T-cell (primary cell): ENCODE results near the gene KCNK15. TPM values are rescaled to one million over a fixed set of nuclear protein-coding genes. Genes with fewer than 3 reads are reported as not detected.

ENCODE experiments used
- ATAC-seq, 4 experiments: fragments of 200-7000 bp in 3 of 4; fragments of 150-1000 bp in 1 of 4; cut with Tn5 transposase; replicated peaks in 1 of 4; 1 replicate in 3 of 4; 2 replicates in 1 of 4; pipeline ENCODE4 v1.10.0; 2021; ENCODE audit warnings: moderate library complexity in 3 of 4, mild to moderate bottlenecking in 2 of 4, moderate number of reproducible peaks in 1 of 4
- CTCF ChIA-PET, 2 donors: fragments of 300-600 bp; sonication (Branson Sonifier 250); formaldehyde crosslinking; loops; one replicate each; lab custom pipeline; 2022; ENCODE audit warnings: antibody characterized with exemption in 2 of 2; lab: Charles Lee
- POLR2A ChIA-PET, 2 donors: fragments of 300-600 bp; sonication (Branson Sonifier 250); formaldehyde crosslinking; loops; one replicate each; lab custom pipeline; 2022; ENCODE audit warnings: antibody characterized with exemption in 2 of 2; lab: Charles Lee
- DNase-seq, 35 experiments: peaks; one replicate each; pipeline versions ENCODE4 v3.0.0 to v3.0.0-alpha.2; 2013 to 2023
- H3K27ac ChIP-seq: one replicate; pipeline ENCODE4 v1.5.1; 2013; ENCODE audit warnings: low read length
- H3K27me3 ChIP-seq, 2 experiments: replicated peaks in 1 of 2; 1 replicate in 1 of 2; 2 replicates in 1 of 2; pipeline versions ENCODE4 v1.6.1 to v1.7.0; 2013; ENCODE audit warnings: low read length in 1 of 2, mixed read lengths in 1 of 2; ENCODE audit not compliant: control insufficient read depth in 2 of 2, insufficient read depth in 2 of 2; ENCODE audit errors: extremely low read depth in 1 of 2
- H3K36me3 ChIP-seq, 2 donors: 1 replicate in 1 of 2; 2 replicates in 1 of 2; pipeline versions ENCODE4 v1.6.1 to v1.7.0; 2013; ENCODE audit warnings: low read length in 1 of 2; ENCODE audit not compliant: control insufficient read depth in 2 of 2, insufficient read depth in 1 of 2; ENCODE audit errors: extremely low read depth in 1 of 2
- H3K4me1 ChIP-seq, 2 experiments: 1 replicate in 1 of 2; 2 replicates in 1 of 2; pipeline versions ENCODE4 v1.6.1 to v1.7.0; 2013; ENCODE audit warnings: low read length in 2 of 2, mixed read lengths in 1 of 2; ENCODE audit not compliant: insufficient read depth in 2 of 2, control insufficient read depth in 1 of 2; ENCODE audit errors: extremely low read depth in 1 of 2
- H3K4me3 ChIP-seq, 2 donors: 1 replicate in 1 of 2; 2 replicates in 1 of 2; pipeline versions ENCODE4 v1.5.1 to v1.7.0; 2013; ENCODE audit warnings: mild to moderate bottlenecking in 2 of 2, low read length in 1 of 2, moderate library complexity in 1 of 2; ENCODE audit not compliant: control insufficient read depth in 1 of 2; ENCODE audit errors: extremely low read depth in 1 of 2
- H3K9me3 ChIP-seq: 2 replicates; pipeline ENCODE4 v1.7.0; 2013
- H3K27ac Mint-ChIP-seq, 2 donors: one replicate each; pipeline ENCODE4 v1.8.0; 2020 to 2021; ENCODE audit warnings: mild to moderate bottlenecking in 2 of 2, mixed read lengths in 2 of 2
- H3K27me3 Mint-ChIP-seq, 2 donors: one replicate each; pipeline ENCODE4 v1.8.0; 2021 to 2022; ENCODE audit warnings: mixed read lengths in 2 of 2
- H3K36me3 Mint-ChIP-seq: one replicate; pipeline ENCODE4 v1.8.0; 2021; ENCODE audit warnings: mixed read lengths
- H3K4me1 Mint-ChIP-seq, 3 donors: one replicate each; pipeline ENCODE4 v1.8.0; 2020 to 2022; ENCODE audit warnings: mixed read lengths in 3 of 3, mild to moderate bottlenecking in 1 of 3
- H3K4me3 Mint-ChIP-seq, 3 donors: one replicate each; pipeline ENCODE4 v1.8.0; 2020 to 2022; ENCODE audit warnings: mild to moderate bottlenecking in 3 of 3, mixed read lengths in 3 of 3, moderate library complexity in 3 of 3
- H3K9me3 Mint-ChIP-seq, 3 donors: one replicate each; pipeline ENCODE4 v1.8.0; 2020 to 2022; ENCODE audit warnings: mixed read lengths in 3 of 3
- WGBS: methylation state at CpG from one replicate; pipeline ENCODE4 v1.1.5; 2013; ENCODE audit warnings: missing lambda C conversion rate; ENCODE audit not compliant: insufficient coverage; 5-methylcytosine and 5-hydroxymethylcytosine counted together
- total RNA-seq, 35 experiments: library from RNA in 6 of 35; stranded (reverse) in 6 of 35; fragments of 120-200 nt in 1 of 35; gene quantifications; one replicate each; pipeline versions ENCODE4 v1.2.1 to v1.2.4 and lab custom pipeline; 2013 to 2026

KCNK15 gene
- total RNA-seq, 5 donors from 2014 or later (not counting 1 experiment from before 2014, with no cell fraction given) = 0.13 TPM; not detected in 4

- no peaks in the 10 kb centered on the region for H3K9me3 ChIP-seq
- no peaks in the 10 kb centered on the region for H3K9me3 Mint-ChIP-seq
- 37% methylated on average over 2 of the region's 5 CpGs for WGBS
- H3K4me1 ChIP-seq = peaks cover 0 to 11% of the 10 kb centered on the region in 2 experiments
- H3K27ac ChIP-seq = no peak overlapping the region
- no peak for DNase-seq
- no peak for ATAC-seq
- peak overlapping the region in 1 of 2 donors; percentile 46 for H3K4me3 ChIP-seq
- no peak overlapping the region for H3K27ac Mint-ChIP-seq
- peaks cover 9 to 18% (median 12%) of the 10 kb centered on the region in 3 donors for H3K4me1 Mint-ChIP-seq
- ChIA-PET POLR2A (no interaction called here), CTCF (interaction anchor here in 1 of 2 donors (0.5 kb wide), 1 partner anchor 528 kb away, joined by 3 read pairs; no protein-coding TSS in a partner anchor)
- H3K36me3 ChIP-seq = no peaks in the 10 kb centered on the region
- H3K27me3 Mint-ChIP-seq = peaks cover 31 to 34% of the 10 kb centered on the region in 2 donors
- peak overlapping the region; percentile 5 to 75 (median 69) for H3K4me3 Mint-ChIP-seq
- H3K36me3 Mint-ChIP-seq = no peaks in the 10 kb centered on the region
- H3K27me3 ChIP-seq = peaks cover 2 to 49% of the 10 kb centered on the region in 2 experiments
Measured at GRCh38 chr20:44745122-44745597, 505 bp upstream of the KCNK15 start.

GRCh38 chr20:44746367-44747165 is 901 bp downstream of the KCNK15 start:
- CTCF ChIA-PET = interaction anchor here (0.7 to 1.5 kb wide), 3 partner anchors 8 to 349 kb away, joined by 3 to 5 read pairs (median 4); no protein-coding TSS in a partner anchor
- no peaks in the 10 kb centered on the region for H3K9me3 ChIP-seq
- H3K36me3 Mint-ChIP-seq = no peaks in the 10 kb centered on the region
- no peak for ATAC-seq
- peaks cover 31 to 41% of the 10 kb centered on the region in 2 donors for H3K27me3 Mint-ChIP-seq
- peaks cover 9 to 18% (median 12%) of the 10 kb centered on the region in 3 donors for H3K4me1 Mint-ChIP-seq
- 27% methylated on average over 7 of the region's 12 CpGs for WGBS
- peak overlapping the region; percentile 65 to 75 (median 72) for H3K4me3 Mint-ChIP-seq
- no peaks in the 10 kb centered on the region for H3K9me3 Mint-ChIP-seq
- POLR2A ChIA-PET = no interaction called here
- peaks cover 4 to 58% of the 10 kb centered on the region in 2 experiments for H3K27me3 ChIP-seq
- H3K27ac Mint-ChIP-seq = no peak overlapping the region
- no peaks in the 10 kb centered on the region for H3K36me3 ChIP-seq
- H3K4me3 ChIP-seq = peak overlapping the region; percentile 46 to 64
- no peak overlapping the region for H3K27ac ChIP-seq
- DNase-seq = no peak
- H3K4me1 ChIP-seq = peaks cover 0 to 11% of the 10 kb centered on the region in 2 experiments

- Mint-ChIP-seq H3K27ac (no peak overlapping the region), H3K27me3 (peaks cover 28 to 42% of the 10 kb centered on the region in 2 donors), H3K36me3 (no peaks in the 10 kb centered on the region), H3K4me1 (peaks cover 9 to 18% (median 12%) of the 10 kb centered on the region in 3 donors), H3K4me3 (peak overlapping the region; percentile 23 to 37 (median 31)), H3K9me3 (no peaks in the 10 kb centered on the region)
- DNase-seq = peak in 32 of 35 experiments; percentile 18 to 69 (median 46)
- no peak overlapping the region for H3K4me3 ChIP-seq
- H3K27me3 ChIP-seq = peaks cover 4 to 62% of the 10 kb centered on the region in 2 experiments
- H3K4me1 ChIP-seq = peaks cover 0 to 11% of the 10 kb centered on the region in 2 experiments
- H3K27ac ChIP-seq = no peak overlapping the region
- peak in 2 of 4 experiments; percentile 37 to 50 for ATAC-seq
- no peaks in the 10 kb centered on the region for H3K36me3 ChIP-seq
- ChIA-PET CTCF (interaction anchor here (0.5 to 1.5 kb wide), 7 partner anchors 9 to 535 kb away, joined by 3 to 5 read pairs (median 3); no protein-coding TSS in a partner anchor), POLR2A (no interaction called here)
- H3K9me3 ChIP-seq = no peaks in the 10 kb centered on the region
- WGBS = 31% methylated on average over 4 of the region's 5 CpGs
Measured at GRCh38 chr20:44747166-44748004, 1.7 kb downstream of the KCNK15 start.

- no peak for DNase-seq
- no peaks in the 10 kb centered on the region for H3K36me3 Mint-ChIP-seq
- Histone ChIP-seq H3K9me3 (no peaks in the 10 kb centered on the region), H3K27me3 (peaks cover 4 to 63% of the 10 kb centered on the region in 2 experiments), H3K4me1 (peaks cover 0 to 11% of the 10 kb centered on the region in 2 experiments), H3K4me3 (no peak overlapping the region), H3K36me3 (no peaks in the 10 kb centered on the region), H3K27ac (no peak overlapping the region)
- no peak overlapping the region for H3K27ac Mint-ChIP-seq
- no peak overlapping the region for H3K4me3 Mint-ChIP-seq
- H3K4me1 Mint-ChIP-seq = peaks cover 9 to 18% (median 12%) of the 10 kb centered on the region in 3 donors
- ChIA-PET POLR2A (no interaction called here), CTCF (interaction anchor here (0.5 to 1.5 kb wide), 6 partner anchors 56 to 536 kb away, joined by 3 to 4 read pairs (median 3); no protein-coding TSS in a partner anchor)
- H3K27me3 Mint-ChIP-seq = peaks cover 28 to 42% of the 10 kb centered on the region in 2 donors
- no peak for ATAC-seq
- WGBS = no CpG with 5 or more reads among the region's 3 CpGs
- H3K9me3 Mint-ChIP-seq = no peaks in the 10 kb centered on the region
Measured at GRCh38 chr20:44748005-44748370, 2.3 kb downstream of the KCNK15 start.

- CTCF ChIA-PET = no interaction called here
- peaks cover 9 to 14% (median 9%) of the 10 kb centered on the region in 3 donors for H3K4me1 Mint-ChIP-seq
- no peak overlapping the region for H3K4me3 Mint-ChIP-seq
Measured at GRCh38 chr20:44750081-44750805, 4.6 kb downstream of the KCNK15 start.

More at GRCh38 chr20:44750081-44750805, 4.6 kb downstream of the KCNK15 start:
- peak in 3 of 35 experiments; percentile 4 to 21 (median 5) for DNase-seq
- POLR2A ChIA-PET = no interaction called here
- no peak overlapping the region for H3K4me3 ChIP-seq
- no peak overlapping the region for H3K27ac Mint-ChIP-seq
- H3K4me1 ChIP-seq = peaks cover 0 to 11% of the 10 kb centered on the region in 2 experiments
- no peaks in the 10 kb centered on the region for H3K36me3 Mint-ChIP-seq
- H3K27ac ChIP-seq = no peak overlapping the region
- peaks cover 28 to 32% of the 10 kb centered on the region in 2 donors for H3K27me3 Mint-ChIP-seq
- no peaks in the 10 kb centered on the region for H3K36me3 ChIP-seq
- H3K27me3 ChIP-seq = peaks cover 4 to 63% of the 10 kb centered on the region in 2 experiments
- peak in 1 of 4 experiments; percentile 35 for ATAC-seq
- H3K9me3 Mint-ChIP-seq = no peaks in the 10 kb centered on the region
- no peaks in the 10 kb centered on the region for H3K9me3 ChIP-seq
- 57% methylated on average over 68 of the region's 73 CpGs for WGBS
